Parathyroid adenoma (tissue), 2 donors: ENCODE results near the gene KCTD3.

Source experiments
- H2AFZ ChIP-seq: fragments of 300-600 bp; sonication (generic); one replicate; pipeline ENCODE4 v1.7.0; 2017; ENCODE audit warnings: antibody characterized with exemption, mild to moderate bottlenecking
- H3K27ac ChIP-seq: fragments of 300-600 bp; sonication (generic); one replicate; pipeline ENCODE4 v1.7.0; 2017
- H3K27me3 ChIP-seq: fragments of 300-600 bp; sonication (generic); one replicate; pipeline ENCODE4 v1.7.0; 2017; ENCODE audit warnings: low read length; ENCODE audit not compliant: control insufficient read depth, insufficient read depth
- H3K36me3 ChIP-seq: fragments of 300-600 bp; sonication (generic); one replicate; pipeline ENCODE4 v1.7.0; 2017; ENCODE audit warnings: low read length; ENCODE audit not compliant: control insufficient read depth, insufficient read depth
- H3K4me1 ChIP-seq: fragments of 300-600 bp; sonication (generic); one replicate; pipeline ENCODE4 v1.7.0; 2017; ENCODE audit warnings: control low read depth
- H3K4me2 ChIP-seq: fragments of 300-600 bp; sonication (generic); one replicate; pipeline ENCODE4 v1.7.0; 2017; ENCODE audit warnings: low read length
- H3K4me3 ChIP-seq: fragments of 300-600 bp; sonication (generic); one replicate; pipeline ENCODE4 v1.7.0; 2017; ENCODE audit warnings: low read depth, low read length
- H3K79me2 ChIP-seq: fragments of 300-600 bp; sonication (generic); one replicate; pipeline ENCODE4 v1.7.0; 2017; ENCODE audit warnings: control low read depth
- H3K9ac ChIP-seq: fragments of 300-600 bp; sonication (generic); one replicate; pipeline ENCODE4 v1.7.0; 2017; ENCODE audit warnings: mild to moderate bottlenecking
- H3K9me3 ChIP-seq: fragments of 300-600 bp; sonication (generic); one replicate; pipeline ENCODE4 v1.7.0; 2017; ENCODE audit warnings: low read length; ENCODE audit not compliant: control insufficient read depth
- CTCF ChIP-seq: fragments of 300-600 bp; sonication (generic); IDR thresholded peaks from one replicate; pipeline ENCODE4 v1.7.0; 2017; ENCODE audit warnings: antibody characterized with exemption, mild to moderate bottlenecking
- donor health status: primary hyperparathyroidism.

KCTD3 gene

DNA sequence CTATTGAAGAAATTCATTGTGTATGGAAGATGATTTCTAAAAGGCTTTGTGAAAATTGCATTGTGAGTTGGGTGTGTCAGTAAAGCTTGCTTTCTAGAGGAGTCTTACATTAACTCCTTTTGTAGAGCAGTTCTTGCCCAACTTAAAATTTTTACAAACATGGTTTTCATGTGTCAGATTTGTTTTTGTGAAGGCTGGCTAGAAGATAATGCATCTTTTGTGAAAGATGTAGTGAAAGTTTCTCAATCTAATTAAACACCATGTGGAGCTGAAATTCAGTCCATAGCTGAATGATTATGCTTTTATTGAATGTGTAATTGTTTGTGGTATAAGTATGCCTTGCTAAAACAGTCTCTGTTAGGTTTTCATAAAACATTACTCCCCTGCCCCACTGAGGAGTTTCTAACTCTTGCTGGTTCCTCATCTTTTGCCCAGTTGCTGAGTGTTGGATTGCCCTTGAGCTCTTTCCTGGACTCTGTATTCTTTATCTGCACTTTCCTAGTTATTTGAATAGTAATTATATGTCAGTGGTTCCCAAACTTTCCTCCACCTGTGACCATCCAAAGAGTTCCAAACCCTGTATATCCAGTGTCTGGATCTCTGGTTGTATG is 38.0 kb downstream of the KCTD3 start:
- TF ChIP-seq CTCF = no peak
- Histone ChIP-seq H3K27me3 (no peaks in the 10 kb centered on the region), H3K4me2 (no peak overlapping the region), H3K27ac (no peak overlapping the region), H3K9ac (no peak overlapping the region), H3K9me3 (no peaks in the 10 kb centered on the region), H3K36me3 (no peaks in the 10 kb centered on the region), H3K79me2 (no peaks in the 10 kb centered on the region), H2AFZ (no peak overlapping the region), H3K4me3 (no peak overlapping the region), H3K4me1 (no peaks in the 10 kb centered on the region)

DNA sequence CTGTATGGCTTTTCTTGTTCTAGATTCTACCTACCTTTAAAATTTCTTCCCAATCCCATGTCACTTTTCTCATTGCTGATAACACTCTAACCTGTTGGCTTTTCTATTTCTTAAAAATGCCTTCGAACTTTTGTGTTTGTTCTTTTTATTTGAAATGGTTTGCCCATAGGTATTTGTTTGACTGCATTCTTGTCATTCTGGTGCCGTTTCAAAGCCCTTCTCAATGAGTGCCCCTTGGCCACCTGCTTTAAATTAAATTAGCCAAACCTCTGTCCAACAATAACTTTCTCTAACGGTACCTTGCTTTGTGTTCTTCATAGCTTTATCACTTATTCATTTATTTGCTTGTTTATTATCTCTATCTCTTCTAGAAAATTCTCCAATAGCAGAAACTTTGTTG is 38.9 kb downstream of the KCTD3 start:
- no peak for TF ChIP-seq CTCF
- Histone ChIP-seq H3K4me1 (no peaks in the 10 kb centered on the region), H2AFZ (no peak overlapping the region), H3K36me3 (no peaks in the 10 kb centered on the region), H3K4me2 (no peak overlapping the region), H3K27ac (no peak overlapping the region), H3K27me3 (no peaks in the 10 kb centered on the region), H3K79me2 (no peaks in the 10 kb centered on the region), H3K9ac (no peak overlapping the region), H3K9me3 (no peaks in the 10 kb centered on the region), H3K4me3 (no peak overlapping the region)

DNA sequence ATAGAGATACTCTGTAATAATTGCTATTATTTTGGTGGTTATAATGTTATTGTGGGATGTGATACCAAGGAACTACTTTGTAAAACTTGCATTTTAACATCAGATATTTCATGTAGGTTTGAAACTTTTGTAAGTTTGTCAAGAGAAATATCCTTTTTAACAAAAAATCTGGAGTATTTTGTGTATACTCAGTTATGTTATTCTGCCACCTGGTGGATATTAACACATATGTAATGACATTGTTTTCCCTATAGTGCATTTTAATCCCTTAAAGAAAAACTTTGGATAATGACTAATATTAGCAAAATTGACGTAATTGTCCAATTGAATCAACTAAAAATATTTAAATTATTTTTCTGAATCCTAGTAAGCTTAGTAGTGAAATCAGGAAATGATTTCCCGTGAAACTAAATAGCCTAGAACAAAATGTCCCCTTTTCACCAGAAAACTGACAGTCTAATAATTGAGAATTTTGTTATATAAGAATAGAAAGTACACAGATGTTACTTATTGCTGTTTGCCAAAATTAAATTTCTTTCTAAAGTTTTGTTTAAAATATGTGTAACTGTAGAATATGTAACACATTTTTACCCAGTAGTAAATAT is 39.6 kb downstream of the KCTD3 start:
- Histone ChIP-seq H3K4me2 (no peak overlapping the region), H3K9me3 (no peaks in the 10 kb centered on the region), H3K9ac (no peak overlapping the region), H3K79me2 (no peaks in the 10 kb centered on the region), H2AFZ (no peak overlapping the region), H3K4me3 (no peak overlapping the region), H3K36me3 (no peaks in the 10 kb centered on the region), H3K27me3 (no peaks in the 10 kb centered on the region), H3K4me1 (no peaks in the 10 kb centered on the region), H3K27ac (no peak overlapping the region)
- peak; percentile 43 for TF ChIP-seq CTCF

- Histone ChIP-seq H3K27me3 (no peaks in the 10 kb centered on the region), H3K9ac (no peak overlapping the region), H3K9me3 (no peaks in the 10 kb centered on the region), H3K79me2 (no peaks in the 10 kb centered on the region), H3K4me2 (no peak overlapping the region), H3K36me3 (no peaks in the 10 kb centered on the region), H3K4me1 (no peaks in the 10 kb centered on the region), H3K4me3 (no peak overlapping the region), H3K27ac (no peak overlapping the region), H2AFZ (no peak overlapping the region)
- no peak for TF ChIP-seq CTCF
Measured at GRCh38 chr1:215607412-215607811, 40.3 kb downstream of the KCTD3 start.

- no peak overlapping the region for H3K9ac ChIP-seq
- no peaks in the 10 kb centered on the region for H3K27me3 ChIP-seq
- H3K27ac ChIP-seq = no peak overlapping the region
- no peak overlapping the region for H2AFZ ChIP-seq
- H3K36me3 ChIP-seq = no peaks in the 10 kb centered on the region
- H3K4me1 ChIP-seq = no peaks in the 10 kb centered on the region
- H3K4me2 ChIP-seq = peak overlapping the region; percentile 9
- H3K9me3 ChIP-seq = no peaks in the 10 kb centered on the region
- no peak for TF ChIP-seq CTCF
- no peak overlapping the region for H3K4me3 ChIP-seq
- H3K79me2 ChIP-seq = peaks cover 1% of the 10 kb centered on the region
Measured at GRCh38 chr1:215608646-215609045, 41.5 kb downstream of the KCTD3 start.
